Middle frontal gyrus (tissue), 1 donor: Measurements from ENCODE around the gene FASTKD1.
A peak's percentile ranks its signal among the peaks of the same experiment; 100 is the strongest.
"Not testable (repeated sequence)": the region's sequence is repeated elsewhere in the genome, so short reads cannot be mapped to it uniquely, and the experiment has no call there.

Experiments used
- DNase-seq: peaks from one replicate; pipeline ENCODE4 v3.0.0-alpha.2; 2015; ENCODE audit warnings: low spot score; ENCODE audit errors: extremely low spot score

The FASTKD1 gene

GRCh38 chr2:169573160-169573973, at the start of gene FASTKD1:
TSS of gene FASTKD1 (minus strand) at chr2:169573865. CDS start at chr2:169572029, 1,836 bp downstream.
- peak; percentile 83 for DNase-seq

GRCh38 chr2:169623235-169623634, 49.6 kb upstream of the FASTKD1 start:
- no peak for DNase-seq

- no peak for DNase-seq
Measured at GRCh38 chr2:169620509-169620908, 46.8 kb upstream of the FASTKD1 start.

GRCh38 chr2:169619946-169620345, 46.3 kb upstream of the FASTKD1 start:
- DNase-seq, result no peak

GRCh38 chr2:169615982-169616381, 42.3 kb upstream of the FASTKD1 start:
- not testable (repeated sequence) for DNase-seq

GRCh38 chr2:169613876-169614275, 40.2 kb upstream of the FASTKD1 start:
- no peak for DNase-seq

- DNase-seq, result no peak
Measured at GRCh38 chr2:169609264-169609663, 35.6 kb upstream of the FASTKD1 start.

- DNase-seq, result no peak
Measured at GRCh38 chr2:169599568-169599967, 25.9 kb upstream of the FASTKD1 start.

- no peak for DNase-seq
Measured at GRCh38 chr2:169598982-169599381, 25.3 kb upstream of the FASTKD1 start.

GRCh38 chr2:169596546-169596945, 22.9 kb upstream of the FASTKD1 start:
- not testable (repeated sequence) for DNase-seq

GRCh38 chr2:169590804-169591203, 17.1 kb upstream of the FASTKD1 start:
- no peak for DNase-seq

GRCh38 chr2:169585673-169586072, 12.0 kb upstream of the FASTKD1 start:
- no peak for DNase-seq

GRCh38 chr2:169584005-169584877, 10.6 kb upstream of the FASTKD1 start, which contains the start of gene PPIG:
TSS of gene PPIG (plus strand) at chr2:169584351. CDS start at chr2:169604042, 19,691 bp downstream.
- peak; percentile 90 for DNase-seq

- no peak for DNase-seq
Measured at GRCh38 chr2:169583518-169583917, 9.9 kb upstream of the FASTKD1 start.

- not testable (repeated sequence) for DNase-seq
Measured at GRCh38 chr2:169582552-169583266, 9.0 kb upstream of the FASTKD1 start.

GRCh38 chr2:169579044-169579443, 5.4 kb upstream of the FASTKD1 start:
- no peak for DNase-seq

- not testable (repeated sequence) for DNase-seq
Measured at GRCh38 chr2:169575264-169575663, 1.6 kb upstream of the FASTKD1 start.

GRCh38 chr2:169574539-169574938, 874 bp upstream of the FASTKD1 start:
- not testable (repeated sequence) for DNase-seq

GRCh38 chr2:169573974-169574299, 272 bp upstream of the FASTKD1 start:
- no peak for DNase-seq

- no peak for DNase-seq
Measured at GRCh38 chr2:169572821-169573159, 875 bp downstream of the FASTKD1 start.

GRCh38 chr2:169572189-169572588, 1.5 kb downstream of the FASTKD1 start:
- DNase-seq, result no peak

- no peak for DNase-seq
Measured at GRCh38 chr2:169571571-169571970, 2.1 kb downstream of the FASTKD1 start.
